Stimulated activated CD4-positive, alpha-beta T cell treated with anti-CD3 and anti-CD28 coated beads, TNF-alpha, amount 100 ng/mL, for 24 hours (primary cell): ENCODE measurements around the gene GPR39.

Experiments used
- DNase-seq, 3 experiments: peaks; one replicate each; pipeline ENCODE4 v3.0.0-alpha.2; 2020; ENCODE audit warnings: low read depth in 3 of 3

The GPR39 gene

GRCh38 chr2:132640116-132640515 is 223.5 kb downstream of the GPR39 start:
- DNase-seq = no peak

- no peak for DNase-seq
These were observed 225.2 kb downstream of the GPR39 start for GRCh38 chr2:132641819-132642218.

DNA sequence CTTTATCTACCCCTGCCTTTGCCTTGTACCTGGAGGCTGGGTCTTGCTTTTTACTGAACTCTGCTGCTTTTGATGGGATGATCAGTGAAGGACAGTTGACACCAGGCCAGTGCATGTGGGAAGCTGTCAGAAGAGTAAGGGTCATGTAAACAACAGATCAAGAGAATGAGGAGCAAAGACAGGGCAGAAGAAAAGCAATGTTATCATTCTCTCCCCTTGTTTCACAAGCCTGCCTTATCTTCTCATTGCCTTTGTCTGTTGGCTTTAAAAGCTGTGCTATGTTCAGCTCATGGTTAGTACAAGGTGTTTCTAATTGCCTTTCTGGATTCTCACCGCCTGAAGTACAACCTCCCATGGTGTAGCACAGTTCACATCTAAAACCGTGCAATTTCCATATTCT is 225.8 kb downstream of the GPR39 start:
- no peak for DNase-seq

- no peak for DNase-seq
These were observed 228.6 kb downstream of the GPR39 start for GRCh38 chr2:132645176-132645575.

DNA sequence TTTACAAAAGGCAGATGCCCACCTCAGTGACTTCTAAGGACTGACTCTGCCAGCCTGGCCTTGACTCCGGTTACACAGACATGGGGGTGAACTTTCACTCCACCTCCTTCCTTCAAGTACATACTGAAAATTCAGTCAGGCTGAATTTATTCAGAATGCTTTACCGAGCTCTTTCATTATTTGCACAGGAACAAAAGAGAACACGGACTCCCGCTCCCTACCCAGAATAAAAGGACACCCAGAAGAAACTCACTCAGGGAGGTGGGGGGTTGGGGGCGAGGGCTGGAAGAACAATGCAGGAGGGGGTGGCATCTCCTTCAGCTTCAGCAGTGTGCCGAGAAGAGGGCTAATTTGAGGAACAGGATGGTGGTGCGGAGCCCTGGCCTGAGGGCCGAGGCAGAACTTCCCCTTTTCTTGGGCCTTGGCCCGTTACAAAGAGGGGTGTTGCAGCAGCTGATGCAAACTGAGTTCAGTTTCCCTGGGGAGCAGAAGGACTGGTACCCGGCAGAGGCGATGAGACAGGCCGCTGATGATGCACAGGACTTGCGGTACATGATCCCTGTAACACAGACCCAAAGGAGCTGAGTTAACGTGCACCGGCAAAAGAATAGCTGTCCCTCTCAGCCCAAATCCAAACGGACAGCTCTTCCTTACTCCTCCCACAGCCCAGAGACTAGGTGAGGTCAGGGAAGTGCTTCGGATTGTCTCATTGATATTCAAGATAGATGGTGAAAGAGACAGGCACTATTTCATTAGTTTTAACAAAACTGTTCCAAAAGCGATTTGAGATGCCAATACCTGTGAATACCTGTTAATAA is 229.3 kb downstream of the GPR39 start:
- DNase-seq = no peak

DNA sequence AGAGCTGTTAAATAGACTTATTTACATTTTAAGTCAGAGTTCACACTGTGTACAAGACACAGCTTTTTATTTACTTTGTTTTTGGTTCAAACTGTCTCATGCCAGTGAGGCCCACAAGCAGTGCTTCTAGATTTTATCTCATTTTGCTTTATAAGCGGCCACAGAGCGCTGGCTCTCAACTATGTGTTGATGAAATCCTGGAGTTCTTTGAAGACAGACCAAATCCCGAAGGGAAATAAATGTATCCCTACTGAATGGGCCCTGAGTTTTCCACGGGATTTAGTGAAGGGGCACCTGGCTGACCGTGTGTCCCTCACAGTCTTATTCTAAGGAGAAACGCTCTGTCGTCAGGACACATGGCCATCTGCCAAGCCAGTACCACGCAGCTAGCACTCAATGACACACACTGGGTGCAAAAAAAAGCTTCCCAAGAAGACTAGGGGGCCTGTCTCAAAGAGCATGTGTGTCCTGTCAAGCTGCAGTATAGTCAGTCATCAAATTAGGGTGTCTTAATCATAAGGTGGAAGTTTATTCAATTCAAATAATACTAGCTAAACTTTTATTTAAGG is 230.0 kb downstream of the GPR39 start:
- DNase-seq = no peak

- DNase-seq = no peak
These were observed 234.8 kb downstream of the GPR39 start for GRCh38 chr2:132651115-132652045.

DNA sequence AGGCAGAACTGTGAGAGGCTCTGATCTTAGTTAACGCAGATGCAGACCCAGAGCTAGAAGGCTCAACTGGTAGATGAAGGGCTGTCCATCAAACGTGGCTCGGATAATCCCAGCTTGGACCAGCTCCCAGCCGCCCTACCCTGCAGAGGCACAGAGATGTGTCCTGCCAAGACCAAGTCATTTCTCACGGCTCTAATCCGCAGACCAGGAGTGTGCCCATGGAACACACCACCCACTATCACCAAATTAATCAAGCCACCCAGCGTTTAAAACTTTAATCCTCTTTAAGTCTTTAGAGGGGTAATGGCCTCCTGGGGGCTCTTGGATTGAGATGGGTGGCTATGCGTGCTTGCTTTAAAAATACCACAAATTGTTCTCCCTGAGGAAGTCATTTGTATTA is 235.9 kb downstream of the GPR39 start:
- DNase-seq = no peak

DNA sequence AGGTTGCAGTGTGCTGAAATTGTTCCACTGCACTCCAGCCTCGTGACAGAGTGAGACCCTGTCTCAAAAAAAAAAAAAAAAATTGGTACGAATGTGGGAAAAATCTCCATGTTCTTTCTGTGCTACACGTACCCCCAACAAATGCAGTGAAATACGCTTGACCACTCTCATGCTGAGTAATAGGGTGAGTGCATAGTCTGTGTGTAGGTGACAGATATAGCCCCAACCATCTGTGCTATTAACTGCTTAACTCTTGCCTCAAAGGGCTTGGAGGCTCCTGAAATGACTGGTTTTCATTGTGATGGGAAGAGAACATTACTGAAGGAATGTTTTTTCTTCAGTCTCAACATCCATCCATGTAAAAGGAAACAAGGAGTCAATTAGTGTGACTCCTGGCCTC is 237.7 kb downstream of the GPR39 start:
- DNase-seq = no peak

- no peak for DNase-seq
These were observed 238.4 kb downstream of the GPR39 start for GRCh38 chr2:132654968-132655367.

DNA sequence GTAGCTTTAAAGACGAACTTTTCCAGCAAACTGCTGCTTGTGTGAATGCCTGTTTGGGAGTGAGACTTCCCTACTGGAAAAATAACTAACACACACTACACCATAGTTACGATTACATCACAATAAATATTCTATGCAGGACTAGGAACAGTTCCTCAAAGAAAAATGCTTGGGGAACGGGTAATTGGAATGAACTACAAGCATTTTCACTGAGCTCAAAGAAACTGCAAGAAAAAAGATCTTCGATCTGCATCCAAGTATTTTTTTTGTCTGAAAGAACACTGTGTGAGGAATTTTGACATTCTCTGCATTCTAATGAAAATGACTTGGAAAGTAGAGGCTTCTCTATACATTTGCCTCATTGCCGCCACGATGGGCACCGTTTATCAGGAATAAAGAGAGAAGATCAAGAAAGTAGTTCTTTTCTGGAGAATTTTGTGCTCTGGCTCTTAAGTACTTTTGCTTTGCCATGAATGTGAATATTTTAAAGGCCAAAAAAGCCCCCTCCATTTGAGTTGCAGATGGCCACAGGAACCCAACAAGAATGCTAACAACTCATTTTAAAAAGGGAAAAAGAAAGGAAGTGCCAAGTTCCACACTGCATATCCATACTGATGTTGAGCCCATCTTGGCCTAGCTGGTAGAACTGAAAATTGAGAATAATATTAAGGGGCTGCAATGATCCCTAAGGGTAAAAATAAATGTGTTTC is 239.8 kb downstream of the GPR39 start:
- no peak for DNase-seq

DNA sequence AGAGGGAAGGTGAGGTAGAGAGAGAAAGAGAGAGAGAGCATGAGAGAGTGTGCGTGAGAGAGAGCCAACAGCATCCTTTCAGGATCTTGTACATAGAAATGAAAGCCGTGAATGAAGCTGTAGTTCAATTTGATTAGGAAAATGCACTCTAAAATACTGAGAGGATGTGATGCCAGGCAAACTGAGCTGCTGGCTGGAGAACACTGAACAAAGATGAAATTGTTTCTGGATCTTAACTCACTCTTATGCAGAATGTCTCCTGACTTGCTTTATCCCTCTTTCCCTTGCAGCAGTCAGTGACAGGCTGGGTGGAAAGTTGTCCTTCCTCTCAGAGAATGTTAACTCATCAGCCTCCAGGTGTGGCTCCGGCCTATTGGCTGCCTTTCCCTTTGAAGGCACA is 242.7 kb downstream of the GPR39 start:
- DNase-seq = no peak

- DNase-seq = no peak
These were observed 246.1 kb downstream of the GPR39 start for GRCh38 chr2:132662732-132663131.

DNA sequence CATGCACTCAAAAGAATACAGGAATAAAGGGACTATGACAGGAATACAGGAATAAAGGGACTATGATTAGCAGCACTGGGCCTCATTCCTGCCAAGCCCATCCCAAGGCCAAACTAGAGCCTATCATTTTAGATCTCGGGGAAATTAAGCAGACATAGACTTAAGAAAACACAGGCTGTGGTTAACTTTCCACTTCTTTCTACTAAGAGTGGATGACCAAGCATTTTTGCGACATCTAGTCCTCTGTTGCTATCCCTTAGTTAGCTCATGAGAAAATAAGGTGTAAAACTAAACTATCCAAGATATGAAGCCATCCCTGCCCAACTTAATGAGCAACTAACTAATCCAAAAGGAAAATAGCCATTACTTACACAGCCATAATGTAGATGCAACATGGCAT is 247.5 kb downstream of the GPR39 start:
- no peak for DNase-seq

GRCh38 chr2:132665401-132666140 is 249.0 kb downstream of the GPR39 start:
- no peak for DNase-seq

DNA sequence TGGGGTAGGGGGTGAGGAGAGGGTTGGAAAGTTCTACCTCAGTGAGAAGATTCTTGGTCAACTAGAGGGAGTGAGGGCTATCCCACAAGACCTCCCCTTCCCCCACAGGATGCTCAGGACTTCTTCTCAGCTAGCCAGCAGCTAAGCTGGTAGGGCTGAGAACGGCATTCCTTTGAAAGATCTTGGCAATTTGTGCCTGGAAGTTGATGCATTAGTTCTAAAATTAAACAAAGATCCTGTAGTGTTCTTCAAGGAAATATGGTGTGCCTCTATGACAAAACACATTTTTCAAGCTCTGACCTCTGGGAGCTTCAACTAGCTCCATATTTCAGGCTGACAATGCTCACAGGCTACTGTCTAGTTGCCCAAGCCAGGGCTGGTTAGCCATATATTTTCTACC is 251.1 kb downstream of the GPR39 start:
- DNase-seq = no peak

DNA sequence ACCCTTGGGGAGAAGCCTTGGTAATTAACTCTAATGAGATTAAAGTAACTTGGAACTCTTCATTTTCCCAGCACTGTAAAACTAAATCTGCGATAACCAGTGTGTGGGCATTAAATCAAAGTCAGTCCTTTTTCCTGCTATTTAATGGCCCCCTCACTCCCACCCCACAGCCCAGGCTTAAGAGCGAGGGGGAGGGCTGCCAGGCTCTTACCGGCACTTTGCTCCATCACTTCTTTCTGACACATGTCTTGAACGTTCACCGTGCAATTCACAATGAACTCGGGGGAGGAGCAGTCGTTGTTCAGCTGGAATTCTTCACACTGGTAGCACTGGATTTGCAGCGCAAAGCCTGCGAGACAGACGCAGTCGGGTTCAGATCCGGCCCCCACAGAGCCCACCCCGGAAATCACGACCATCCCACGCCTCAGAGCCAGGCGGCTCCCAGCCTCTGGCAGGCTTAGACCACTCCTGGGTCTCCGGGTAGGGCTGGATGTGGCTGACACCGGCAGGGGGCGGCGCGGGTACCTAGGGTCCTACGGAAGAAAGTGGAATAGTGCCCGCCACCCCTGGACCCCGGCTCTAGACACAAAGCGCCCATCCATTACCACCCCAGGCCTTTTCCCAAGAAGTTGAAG is 251.7 kb downstream of the GPR39 start:
- DNase-seq = no peak

GRCh38 chr2:132668987-132669907 is 252.6 kb downstream of the GPR39 start:
- DNase-seq = no peak

DNA sequence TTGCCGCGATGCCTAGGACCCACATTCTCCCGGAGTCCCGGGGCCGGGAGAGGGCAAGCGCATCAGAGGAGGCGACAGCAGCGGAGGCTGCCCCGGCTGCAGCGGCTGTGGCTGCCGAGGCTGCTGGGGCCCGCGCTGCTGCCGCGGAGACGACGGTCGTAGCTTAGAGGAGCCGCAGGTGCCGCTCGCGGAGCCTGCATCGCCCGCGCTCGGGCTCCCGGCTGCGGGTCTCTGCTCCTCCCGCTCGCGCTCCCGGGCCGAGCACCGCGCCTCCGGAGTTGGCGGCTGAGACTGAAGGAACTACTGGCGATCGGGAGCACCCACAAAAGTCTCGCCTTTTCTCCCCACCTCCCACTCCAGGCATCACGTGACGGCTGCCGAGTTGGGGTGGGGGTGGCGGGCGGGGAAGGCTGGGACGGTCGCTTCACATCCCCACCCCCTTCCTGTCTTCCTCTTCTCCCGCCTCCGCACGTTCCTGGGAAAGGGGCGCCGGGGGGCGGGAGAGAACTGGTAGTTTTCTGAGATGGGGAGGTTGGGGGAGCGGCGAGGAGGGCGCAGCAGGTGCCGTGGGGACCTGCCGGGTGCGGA is 253.4 kb downstream of the GPR39 start, which contains the start of gene LYPD1:
LYPD1 (minus strand) TSS at position 298 of the 588 bp plus-strand sequence; CDS start at position 25, 273 bp downstream.
- DNase-seq = no peak
